GM23248 (cell line): ENCODE measurements around the gene CRHBP. TPM values are rescaled to one million over a fixed set of nuclear protein-coding genes. Genes with fewer than 3 reads are reported as not detected.
A peak's percentile ranks its signal among the peaks of the same experiment; 100 is the strongest.

ENCODE experiments used
- DNase-seq: peaks from one replicate; pipeline ENCODE4 v3.0.0-alpha.2; 2015
- H2AFZ ChIP-seq: fragments of 200-600 bp; sonication (generic); 2 replicates; pipeline ENCODE4 v1.6.1; 2016; ENCODE audit warnings: antibody characterized with exemption
- H3F3A ChIP-seq: fragments of 200-600 bp; sonication (generic); 2 replicates; pipeline ENCODE4 v1.6.1; 2016; ENCODE audit warnings: mild to moderate bottlenecking, antibody characterized with exemption, mixed run types; ENCODE audit not compliant: insufficient read depth
- H3K27ac ChIP-seq: fragments of 200-600 bp; sonication (generic); 2 replicates; pipeline ENCODE4 v1.5.1; 2016; ENCODE audit warnings: mild to moderate bottlenecking
- H3K27me3 ChIP-seq: fragments of 200-600 bp; sonication (generic); replicated peaks from 2 replicates; pipeline ENCODE4 v1.6.1; 2016; ENCODE audit warnings: mild to moderate bottlenecking; ENCODE audit not compliant: insufficient read depth
- H3K36me3 ChIP-seq: fragments of 200-600 bp; sonication (generic); 2 replicates; pipeline ENCODE4 v1.6.1; 2016; ENCODE audit warnings: low read depth, mild to moderate bottlenecking
- H3K4me1 ChIP-seq: fragments of 200-600 bp; sonication (generic); 2 replicates; pipeline ENCODE4 v1.6.1; 2016; ENCODE audit warnings: mild to moderate bottlenecking; ENCODE audit not compliant: insufficient read depth
- H3K4me2 ChIP-seq: fragments of 200-600 bp; sonication (generic); one replicate; pipeline ENCODE4 v1.6.1; 2016; ENCODE audit warnings: mild to moderate bottlenecking; ENCODE audit not compliant: unreplicated experiment
- H3K4me3 ChIP-seq: fragments of 200-600 bp; sonication (generic); 2 replicates; pipeline ENCODE4 v1.5.1; 2016; ENCODE audit warnings: mild to moderate bottlenecking
- H3K79me2 ChIP-seq: fragments of 200-600 bp; sonication (generic); 2 replicates; pipeline ENCODE4 v1.6.1; 2016; ENCODE audit warnings: mild to moderate bottlenecking; ENCODE audit not compliant: insufficient read depth
- H3K9ac ChIP-seq: fragments of 200-600 bp; sonication (generic); 2 replicates; pipeline ENCODE4 v1.6.1; 2016; ENCODE audit warnings: mild to moderate bottlenecking
- H3K9me2 ChIP-seq: fragments of 200-600 bp; sonication (generic); 2 replicates; pipeline ENCODE4 v1.6.1; 2016; ENCODE audit warnings: mixed run types, mild to moderate bottlenecking, moderate library complexity; ENCODE audit not compliant: insufficient read depth
- H3K9me3 ChIP-seq: fragments of 200-600 bp; sonication (generic); one replicate; pipeline ENCODE4 v1.6.1; 2017; ENCODE audit warnings: low read depth
- H4K20me1 ChIP-seq: fragments of 200-600 bp; sonication (generic); 2 replicates; pipeline ENCODE4 v1.6.0; 2016; ENCODE audit not compliant: insufficient read depth
- EZH2 ChIP-seq: fragments of 200-600 bp; sonication (generic); IDR thresholded peaks from 2 replicates; pipeline ENCODE4 v1.6.1; 2018; ENCODE audit warnings: antibody characterized with exemption, mild to moderate bottlenecking; ENCODE audit not compliant: insufficient read depth, poor library complexity, severe bottlenecking
- EZH2phosphoT487 ChIP-seq: fragments of 200-600 bp; sonication (generic); IDR thresholded peaks from 2 replicates; pipeline ENCODE4 v1.6.1; 2018; ENCODE audit warnings: antibody characterized with exemption, moderate library complexity, mild to moderate bottlenecking, low read depth; ENCODE audit not compliant: insufficient read depth
- WGBS, 2 experiments: methylation state at CpG; one replicate each; pipeline ENCODE4 v1.1.6; 2015 to 2017; ENCODE audit warnings: low lambda C conversion rate in 2 of 2, low coverage in 1 of 2; ENCODE audit errors: missing lambda C conversion rate in 2 of 2; 5-methylcytosine and 5-hydroxymethylcytosine counted together
- in situ Hi-C: fragments of 300-500 bp; cut with MboI; formaldehyde crosslinking; loops from 2 replicates; pipeline ENCODE4 v1.15.0; 2020
- polyA plus RNA-seq: library from polyadenylated mRNA; unstranded; fragments of >200 nt; fragmentation: Nextera tagmentation; extraction: Ambion mirVana; gene quantifications from 2 replicates; pipeline ENCODE4 v1.2.1, GENCODE V29; 2016
- total RNA-seq: library from RNA; depleted of rRNA; stranded (reverse); fragments of >200 nt; shearing (Covaris generic); gene quantifications from 2 replicates; pipeline ENCODE4 v1.2.3, GENCODE V29; 2014

CRHBP gene
- total and polyA plus RNA-seq, 2 experiments from 2014 or later = not detected

- no peak overlapping the region for H3K9ac ChIP-seq
- H3K79me2 ChIP-seq = no peaks in the 10 kb centered on the region
- in situ Hi-C loops = no loop called here
- H3F3A ChIP-seq = peaks cover 6% of the 10 kb centered on the region; the same call in 1 of the 2 replicates
- H3K4me3 ChIP-seq = no peak overlapping the region
- no peak overlapping the region for H3K4me2 ChIP-seq
- TF ChIP-seq EZH2 = no peak
- TF ChIP-seq EZH2phosphoT487 = no peak
- no peaks in the 10 kb centered on the region for H3K9me3 ChIP-seq
- no peaks in the 10 kb centered on the region for H3K9me2 ChIP-seq
- no peaks in the 10 kb centered on the region for H4K20me1 ChIP-seq
- H3K36me3 ChIP-seq = no peaks in the 10 kb centered on the region
- H2AFZ ChIP-seq = no peak overlapping the region
- peaks cover 12% of the 10 kb centered on the region; the same call in 1 of the 2 replicates for H3K4me1 ChIP-seq
- H3K27ac ChIP-seq = no peak overlapping the region
- no peak for DNase-seq
- H3K27me3 ChIP-seq = peaks cover 3% of the 10 kb centered on the region; the same call in 1 of the 2 replicates
These were observed 14.7 kb upstream of the CRHBP start for GRCh38 chr5:76938177-76938576.

GRCh38 chr5:76941000-76941399 lies 11.8 kb upstream of the CRHBP start:
- no peak overlapping the region for H3K9ac ChIP-seq
- no peaks in the 10 kb centered on the region for H3K36me3 ChIP-seq
- no peak for DNase-seq
- H3F3A ChIP-seq = peaks cover 6% of the 10 kb centered on the region; the same call in 1 of the 2 replicates
- in situ Hi-C loops = no loop called here
- 0 out of 2 replicates have a peak, but pooled peaks cover 3% of the 10 kb centered on the region for H3K27me3 ChIP-seq
- peaks cover 14% of the 10 kb centered on the region; the same call in 1 of the 2 replicates for H3K4me1 ChIP-seq
- TF ChIP-seq EZH2phosphoT487 = no peak
- H3K79me2 ChIP-seq = no peaks in the 10 kb centered on the region
- H3K27ac ChIP-seq = no peak overlapping the region
- WGBS, 2 experiments = 54 to 55% methylated on average over 4 of the region's 4 CpGs
- no peak overlapping the region for H2AFZ ChIP-seq
- H3K9me2 ChIP-seq = no peaks in the 10 kb centered on the region
- no peaks in the 10 kb centered on the region for H4K20me1 ChIP-seq
- H3K4me2 ChIP-seq = no peak overlapping the region
- H3K9me3 ChIP-seq = no peaks in the 10 kb centered on the region
- no peak overlapping the region for H3K4me3 ChIP-seq

GRCh38 chr5:76941442-76941841 lies 11.4 kb upstream of the CRHBP start:
- in situ Hi-C loops = no loop called here
- TF ChIP-seq EZH2 (no peak), EZH2phosphoT487 (no peak)
- H3K27ac ChIP-seq = no peak overlapping the region

GRCh38 chr5:76942581-76942980 lies 10.3 kb upstream of the CRHBP start:
- Histone ChIP-seq H2AFZ (no peak overlapping the region), H4K20me1 (no peaks in the 10 kb centered on the region), H3K27ac (no peak overlapping the region), H3K9me3 (no peaks in the 10 kb centered on the region), H3K9me2 (no peaks in the 10 kb centered on the region), H3K4me3 (no peak overlapping the region), H3K27me3 (no peaks in the 10 kb centered on the region), H3K79me2 (no peaks in the 10 kb centered on the region), H3K4me1 (peaks cover 14% of the 10 kb centered on the region; the same call in 1 of the 2 replicates), H3K4me2 (no peak overlapping the region), H3K9ac (no peak overlapping the region), H3K36me3 (no peaks in the 10 kb centered on the region), H3F3A (peaks cover 6% of the 10 kb centered on the region; the same call in 1 of the 2 replicates)
- DNase-seq = peak; percentile 85
- in situ Hi-C loops = no loop called here
- WGBS, 2 experiments = 23 to 33% methylated on average over 1 of the region's 1 CpG
- TF ChIP-seq EZH2 (no peak), EZH2phosphoT487 (no peak)

More at GRCh38 chr5:76941442-76941841, 11.4 kb upstream of the CRHBP start:
- no peak overlapping the region for H3K9ac ChIP-seq
- 0 out of 2 replicates have a peak, but pooled peaks cover 3% of the 10 kb centered on the region for H3K27me3 ChIP-seq
- H3K4me3 ChIP-seq = no peak overlapping the region
- WGBS, 2 experiments = 79 to 86% methylated on average over 3 of the region's 3 CpGs
- H3K79me2 ChIP-seq = no peaks in the 10 kb centered on the region
- H3K9me3 ChIP-seq = no peaks in the 10 kb centered on the region
- no peak for DNase-seq
- no peaks in the 10 kb centered on the region for H3K36me3 ChIP-seq
- no peak overlapping the region for H2AFZ ChIP-seq
- peaks cover 14% of the 10 kb centered on the region; the same call in 1 of the 2 replicates for H3K4me1 ChIP-seq
- H3F3A ChIP-seq = peaks cover 6% of the 10 kb centered on the region; the same call in 1 of the 2 replicates
- no peaks in the 10 kb centered on the region for H4K20me1 ChIP-seq
- no peak overlapping the region for H3K4me2 ChIP-seq
- no peaks in the 10 kb centered on the region for H3K9me2 ChIP-seq

GRCh38 chr5:76943006-76943405 lies 9.8 kb upstream of the CRHBP start:
- Histone ChIP-seq H3K4me1 (peaks cover 14% of the 10 kb centered on the region; the same call in 1 of the 2 replicates), H3K36me3 (no peaks in the 10 kb centered on the region), H3K9me2 (no peaks in the 10 kb centered on the region), H3K4me2 (no peak overlapping the region), H3K9ac (no peak overlapping the region), H3K27ac (no peak overlapping the region), H3F3A (peaks cover 6% of the 10 kb centered on the region; the same call in 1 of the 2 replicates), H3K27me3 (no peaks in the 10 kb centered on the region), H3K9me3 (no peaks in the 10 kb centered on the region), H3K4me3 (no peak overlapping the region), H2AFZ (no peak overlapping the region), H4K20me1 (no peaks in the 10 kb centered on the region), H3K79me2 (no peaks in the 10 kb centered on the region)
- DNase-seq = no peak
- TF ChIP-seq EZH2phosphoT487 (no peak), EZH2 (no peak)
- in situ Hi-C loops = no loop called here
- WGBS, 2 experiments = 45 to 47% methylated on average over 3 of the region's 3 CpGs
